ENCODE data around the gene MID1IP1. TPM values are rescaled to one million over a fixed set of nuclear protein-coding genes. Genes with fewer than 3 reads are reported as not detected.

MID1IP1 gene
- polyA plus RNA-seq, 3 donors = 23.6 to 24.7 (median 23.7) TPM

- DNase-seq = no peak
Measured at GRCh38 chrX:38805432-38806389, 4.5 kb downstream of the MID1IP1 start.

GRCh38 chrX:38806875-38807621 is 5.8 kb downstream of the MID1IP1 start:
- no peak for DNase-seq

DNA sequence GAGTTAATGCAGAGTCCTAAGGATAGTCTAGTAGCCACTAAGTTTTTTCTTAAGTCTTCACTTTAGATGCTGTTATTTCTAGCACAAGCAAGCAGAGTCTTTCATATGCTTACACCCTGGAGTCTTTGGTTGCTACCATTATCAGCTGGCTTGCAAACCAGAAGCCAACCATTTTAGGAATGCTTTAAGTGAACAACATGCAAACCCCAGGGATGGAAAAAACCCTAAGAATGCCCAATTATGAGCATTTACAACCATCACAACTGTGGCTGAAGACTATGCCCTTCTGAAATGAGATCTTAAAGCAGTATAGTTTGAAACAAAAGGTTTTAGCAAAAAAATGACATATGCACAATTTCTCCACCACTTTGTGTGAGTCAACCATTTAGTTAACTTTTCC is 6.6 kb downstream of the MID1IP1 start:
- DNase-seq = no peak

DNA sequence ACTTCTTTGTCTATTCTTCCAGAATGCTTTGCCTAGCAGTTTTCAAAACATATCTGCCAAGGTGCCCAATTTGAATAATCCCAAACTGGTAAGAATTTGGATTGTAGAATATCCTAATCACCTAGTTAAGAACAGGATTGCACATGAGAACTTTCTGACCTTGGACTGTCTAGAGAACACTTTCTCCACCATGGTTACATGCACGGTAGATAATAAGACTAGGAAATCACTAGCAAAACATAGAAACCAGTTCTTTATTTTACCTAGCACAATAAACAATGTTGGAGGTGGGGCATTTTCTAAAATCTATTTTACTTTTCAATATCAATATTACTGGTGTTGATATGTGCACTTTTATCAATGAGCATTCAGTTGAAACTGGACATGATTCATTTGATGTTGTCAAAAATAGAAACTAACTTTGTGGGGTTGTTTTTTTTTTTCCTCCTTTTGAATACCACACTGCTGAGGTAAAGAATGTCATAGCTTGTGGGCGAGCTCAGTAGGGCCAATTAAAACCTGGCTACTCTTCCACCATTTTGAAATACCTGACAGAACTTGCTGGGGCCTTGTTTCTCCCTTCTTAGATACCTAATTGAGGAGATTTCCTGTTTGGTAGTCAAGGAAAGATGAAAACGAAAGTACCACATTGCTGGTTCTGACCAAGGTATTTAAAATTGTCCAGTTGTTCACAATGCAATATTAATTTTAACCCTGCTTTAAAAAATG is 10.4 kb downstream of the MID1IP1 start:
- DNase-seq = no peak

- no peak for DNase-seq
Measured at GRCh38 chrX:38816155-38816554, 14.9 kb downstream of the MID1IP1 start.

DNA sequence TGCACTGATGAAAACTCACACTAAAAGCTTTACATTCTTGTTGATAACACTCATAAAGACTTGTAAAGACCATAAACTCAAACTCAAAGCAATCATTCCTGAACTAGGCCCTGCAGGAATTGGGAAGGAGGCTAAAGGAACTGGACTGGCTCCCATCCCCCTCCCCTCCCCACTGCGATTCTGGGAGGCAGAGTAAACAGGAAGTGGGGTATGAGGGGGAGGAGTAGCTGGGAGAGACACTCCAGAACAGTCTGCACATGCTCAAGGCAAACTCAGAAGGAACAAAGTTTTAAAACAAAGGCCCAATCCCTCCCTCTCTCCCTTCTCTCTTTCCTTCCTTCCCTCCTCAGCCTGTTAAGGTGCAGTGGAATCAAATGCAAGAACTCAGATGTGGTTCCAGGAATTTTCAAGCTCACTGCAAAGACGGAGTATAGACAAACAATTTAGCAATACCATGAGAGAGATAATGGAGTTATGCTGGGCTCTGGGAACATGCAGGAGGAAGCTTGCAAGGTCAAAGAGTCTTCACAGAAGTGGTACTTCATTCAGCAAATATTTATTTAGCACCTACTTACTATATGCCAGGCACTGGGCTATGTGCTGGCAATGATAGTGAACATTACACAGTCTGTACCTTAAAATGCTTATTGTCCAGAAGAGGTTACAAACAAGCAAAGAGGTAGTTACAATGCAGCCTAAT is 15.9 kb downstream of the MID1IP1 start:
- DNase-seq = no peak

- no peak for DNase-seq
Measured at GRCh38 chrX:38819163-38819562, 17.9 kb downstream of the MID1IP1 start.

GRCh38 chrX:38819709-38820108 is 18.4 kb downstream of the MID1IP1 start:
- no peak for DNase-seq

GRCh38 chrX:38820751-38821150 is 19.5 kb downstream of the MID1IP1 start:
- no peak for DNase-seq

- no peak for DNase-seq
Measured at GRCh38 chrX:38824176-38824575, 22.9 kb downstream of the MID1IP1 start.

- DNase-seq = no peak
Measured at GRCh38 chrX:38831949-38832348, 30.7 kb downstream of the MID1IP1 start.

DNA sequence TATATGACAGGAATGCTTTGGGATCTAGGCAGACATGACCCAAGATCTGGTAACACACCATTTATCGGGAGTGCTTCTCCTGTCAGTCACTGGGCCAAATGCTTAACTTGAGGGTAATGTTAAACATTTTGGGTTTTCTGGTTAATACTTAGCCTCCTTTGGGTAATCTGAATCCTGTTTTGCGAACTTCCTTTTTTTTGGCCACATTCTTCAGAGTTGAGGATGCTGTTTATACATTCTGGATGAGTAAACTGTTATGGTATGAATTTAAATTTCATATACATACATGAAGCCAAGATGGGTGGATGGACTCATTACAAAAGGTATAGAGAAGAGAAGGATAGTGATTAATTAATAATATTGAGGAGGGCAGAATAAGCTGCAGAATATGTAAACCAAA is 36.1 kb downstream of the MID1IP1 start:
- no peak for DNase-seq

DNA sequence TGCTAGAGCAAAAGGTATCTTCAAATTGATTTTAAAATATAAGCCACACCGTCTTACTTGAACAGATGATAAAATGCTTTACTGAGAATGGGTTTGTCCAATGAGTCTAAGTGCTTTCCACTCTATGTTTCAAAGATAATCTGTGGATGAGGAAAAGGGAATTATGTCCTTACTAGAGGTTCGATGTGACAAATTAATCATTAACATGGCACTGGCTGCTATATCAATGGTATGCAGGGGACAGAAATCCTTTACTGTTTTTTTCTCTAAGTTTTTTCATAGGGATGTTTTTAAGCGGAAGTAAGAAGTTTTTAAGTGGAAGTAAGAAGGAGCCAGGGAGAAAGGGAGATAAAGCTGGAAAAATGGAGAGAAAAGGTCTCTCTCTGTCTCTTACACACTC is 38.0 kb downstream of the MID1IP1 start:
- no peak for DNase-seq

GRCh38 chrX:38839944-38840343 is 38.7 kb downstream of the MID1IP1 start:
- no peak for DNase-seq

- no peak for DNase-seq
Measured at GRCh38 chrX:38841750-38842149, 40.5 kb downstream of the MID1IP1 start.

DNA sequence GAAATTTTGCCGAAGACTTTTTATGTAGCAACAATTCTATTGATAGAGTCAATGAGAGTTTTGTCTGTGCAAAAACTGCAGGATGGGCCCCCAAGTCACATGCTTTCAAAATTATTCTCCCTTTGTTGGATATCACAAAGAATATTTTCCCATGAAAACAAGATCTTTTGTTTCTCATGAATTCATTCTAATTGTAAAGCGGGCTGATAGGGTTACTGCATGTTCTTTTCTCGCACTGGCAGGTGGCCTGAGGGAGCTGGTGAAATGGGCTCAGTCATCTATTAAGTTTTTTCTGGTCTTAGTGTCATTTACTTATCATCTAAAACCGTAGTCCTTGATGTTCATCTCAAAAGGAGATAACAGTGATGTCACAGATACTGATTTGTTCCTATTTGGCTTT is 44.2 kb downstream of the MID1IP1 start:
- DNase-seq = no peak

GRCh38 chrX:38847206-38847902 is 46.1 kb downstream of the MID1IP1 start:
- no peak for DNase-seq

- no peak for DNase-seq
Measured at GRCh38 chrX:38847903-38848230, 46.6 kb downstream of the MID1IP1 start.

- no peak for DNase-seq
Measured at GRCh38 chrX:38848671-38849455, 47.6 kb downstream of the MID1IP1 start.

- DNase-seq = no peak
Measured at GRCh38 chrX:38850807-38851544, 49.7 kb downstream of the MID1IP1 start.

Data from renal pelvis (tissue), 4 donors.